GM12878 (cell line): Measurements from ENCODE around the gene ECT2. TPM values are rescaled to one million over a fixed set of nuclear protein-coding genes. Genes with fewer than 3 reads are reported as not detected.

Experiments used
- ATAC-seq: fragments of 200-7000 bp; cut with Tn5 transposase; 3 replicates; pipeline ENCODE4 v1.9.1; 2020; ENCODE audit warnings: mild to moderate bottlenecking, moderate library complexity
- BruUV-seq: library from RNA; stranded (reverse); fragments of 400-500 nt; replicated peaks from 2 replicates; lab custom pipeline; 2021; lab: Mats Ljungman, UMichigan
- CTCF ChIA-PET: fragments of 300-600 bp; sonication (Branson Sonifier 250); formaldehyde crosslinking; extraction: SDS; loops from one replicate; lab custom pipeline; 2021; ENCODE audit warnings: inconsistent platforms; lab: Yijun Ruan, JAX
- POLR2A ChIA-PET: fragments of 350-600 bp; formaldehyde crosslinking; extraction: SDS; loops from one replicate; lab custom pipeline; 2021; ENCODE audit warnings: inconsistent platforms; lab: Charles Lee
- RAD21 ChIA-PET: fragments of 300-600 bp; sonication (Branson Sonifier 250); formaldehyde crosslinking; loops from one replicate; lab custom pipeline; 2023; ENCODE audit warnings: antibody characterized with exemption; ENCODE audit not compliant: unreplicated experiment; lab: Charles Lee
- SMC1A ChIA-PET: fragments of 300-600 bp; sonication (Branson Sonifier 250); formaldehyde crosslinking; loops from one replicate; lab custom pipeline; 2023; ENCODE audit not compliant: unreplicated experiment, uncharacterized antibody; lab: Charles Lee
- DNase-seq: peaks from one replicate; pipeline ENCODE4 v3.0.0-alpha.2; 2011; ENCODE audit warnings: low read depth, low spot score
- FAIRE-seq: peaks from 3 replicates; lab custom pipeline; 2011; peaks lifted over from hg19 to GRCh38; lab: Jason Lieb, UNC
- H2AFZ ChIP-seq: 2 replicates; pipeline ENCODE4 v1.6.0; 2011; ENCODE audit warnings: low read depth, low read length, control low read depth; ENCODE audit not compliant: control insufficient read depth
- H3K27ac ChIP-seq: 2 replicates; pipeline ENCODE4 v1.5.1; 2011; ENCODE audit warnings: control low read depth; ENCODE audit not compliant: control insufficient read depth, insufficient read depth
- H3K27me3 ChIP-seq, 2 experiments: replicated peaks in 1 of 2; 2 replicates each; pipeline versions ENCODE4 v1.6.0 to v1.6.1; 2011; ENCODE audit warnings: low read length in 1 of 2; ENCODE audit not compliant: control insufficient read depth in 2 of 2, insufficient read depth in 2 of 2
- H3K36me3 ChIP-seq, 2 experiments: 2 replicates each; pipeline ENCODE4 v1.5.1; 2011; ENCODE audit warnings: low read length in 1 of 2; ENCODE audit not compliant: control insufficient read depth in 2 of 2, insufficient read depth in 2 of 2
- H3K4me1 ChIP-seq: 2 replicates; pipeline ENCODE4 v1.6.1; 2011; ENCODE audit warnings: mild to moderate bottlenecking, low read length, moderate library complexity, mixed read lengths; ENCODE audit not compliant: control insufficient read depth, insufficient read depth
- H3K4me2 ChIP-seq: 2 replicates; pipeline ENCODE4 v1.6.0; 2011; ENCODE audit warnings: control low read depth; ENCODE audit not compliant: control insufficient read depth, insufficient read depth
- H3K4me3 ChIP-seq: fragments of 200-600 bp; sonication (generic); 2 replicates; pipeline ENCODE4 v1.5.1; 2016
- H3K79me2 ChIP-seq: 2 replicates; pipeline ENCODE4 v1.6.0; 2011; ENCODE audit warnings: low read length; ENCODE audit not compliant: control insufficient read depth, insufficient read depth
- H3K9ac ChIP-seq: 2 replicates; pipeline ENCODE4 v1.8.0; 2011; ENCODE audit warnings: low read length, control low read depth, mixed read lengths; ENCODE audit not compliant: control insufficient read depth, insufficient read depth
- H3K9me3 ChIP-seq: replicated peaks from 3 replicates; pipeline ENCODE4 v1.5.1; 2011; ENCODE audit warnings: mild to moderate bottlenecking, low read length; ENCODE audit not compliant: control insufficient read depth, insufficient read depth
- H4K20me1 ChIP-seq: 2 replicates; pipeline ENCODE4 v1.6.0; 2011; ENCODE audit not compliant: control insufficient read depth, insufficient read depth
- ESRRA ChIP-seq: IDR thresholded peaks from 2 replicates; pipeline ENCODE4 v1.6.1; 2012; ENCODE audit warnings: mild to moderate bottlenecking, low read length, improper control_type of control experiment
- FOXM1 ChIP-seq: IDR thresholded peaks from 2 replicates; pipeline ENCODE4 v1.6.1; 2012; ENCODE audit warnings: low read depth, mild to moderate bottlenecking, inconsistent platforms, low read length, moderate library complexity
- KLF5 ChIP-seq: fragments of 450-650 bp; IDR thresholded peaks from 2 replicates; pipeline ENCODE4 v1.6.1; 2014; ENCODE audit warnings: mild to moderate bottlenecking; ENCODE audit not compliant: partially characterized antibody
- RCOR1 ChIP-seq: conservative IDR thresholded peaks from 2 replicates; pipeline ENCODE4 v1.6.1; 2012; ENCODE audit warnings: low read depth, low read length, improper control_type of control experiment
- RELA ChIP-seq: fragments of 450-650 bp; IDR thresholded peaks from 2 replicates; pipeline ENCODE4 v1.8.0; 2014; ENCODE audit warnings: borderline replicate concordance; ENCODE audit not compliant: partially characterized antibody
- SPI1 ChIP-seq: IDR thresholded peaks from 2 replicates; pipeline ENCODE4 v1.6.1; 2011; ENCODE audit warnings: low read depth, mild to moderate bottlenecking, low read length, moderate library complexity, borderline replicate concordance; ENCODE audit not compliant: insufficient read depth
- USF1 ChIP-seq: IDR thresholded peaks from 2 replicates; pipeline ENCODE4 v1.6.1; 2011; ENCODE audit warnings: borderline replicate concordance, low read depth, mild to moderate bottlenecking, moderate library complexity, mixed read lengths, low read length; ENCODE audit not compliant: insufficient read depth; ENCODE audit errors: extremely low read length
- WGBS: methylation state at CpG from one replicate; pipeline ENCODE4 v1.1.6; 2016; ENCODE audit warnings: low lambda C conversion rate; ENCODE audit not compliant: insufficient replicate concordance, insufficient coverage; ENCODE audit errors: missing lambda C conversion rate; 5-methylcytosine and 5-hydroxymethylcytosine counted together
- in situ Hi-C: fragments of 300-500 bp; cut with MboI; formaldehyde crosslinking; loops from 9 replicates; pipeline ENCODE4 v1.14.3; 2018; ENCODE audit warnings: mixed read lengths
- intact Hi-C: fragments of 100-400 bp; cut with micrococcal nuclease; formaldehyde crosslinking; loops from one replicate; pipeline ENCODE4 v1.14.2; 2022; ENCODE audit not compliant: unreplicated experiment
- polyA plus RNA-seq, 11 experiments: library from polyadenylated mRNA; depleted of rRNA in 4 of 11; unstranded in 6 of 11; stranded (reverse) in 5 of 11; fragments of >200 nt; fragmentation: Nextera tagmentation in 4 of 11; fragmentation: Illumina TruSeq in 1 of 11; extraction: Ambion mirVana in 4 of 11; extraction: Trizol in 1 of 11; gene quantifications; 1 replicate in 1 of 11; 2 replicates in 10 of 11; pipeline versions ENCODE4 v1.2.1 to v1.2.3, GENCODE V29; 2011 to 2016; ENCODE audit warnings: inconsistent platforms in 2 of 11, missing spikeins in 2 of 11, low read depth in 1 of 11
- total RNA-seq, 4 experiments: library from RNA; depleted of rRNA in 3 of 4; stranded (reverse); fragments of >200 nt in 3 of 4; fragmentation: Illumina TruSeq in 1 of 4; extraction: Trizol in 1 of 4; gene quantifications; 2 replicates each; pipeline versions ENCODE4 v1.2.1 to v1.2.3, GENCODE V29; 2013 to 2021
- TF ChIP-seq, protein P1 (sequence below): fragments of 450-650 bp; IDR thresholded peaks from 2 replicates; pipeline ENCODE4 v1.6.1; 2018; ENCODE audit warnings: mild to moderate bottlenecking, low read depth, moderate library complexity; ENCODE audit not compliant: partially characterized antibody

ECT2 gene
- total and polyA plus RNA-seq, 10 of the 15 experiments (the other 5 are each of a cell fraction or from before 2014, with no cell fraction given): 21.5 to 47.8 (median 38.2) TPM

DNA sequence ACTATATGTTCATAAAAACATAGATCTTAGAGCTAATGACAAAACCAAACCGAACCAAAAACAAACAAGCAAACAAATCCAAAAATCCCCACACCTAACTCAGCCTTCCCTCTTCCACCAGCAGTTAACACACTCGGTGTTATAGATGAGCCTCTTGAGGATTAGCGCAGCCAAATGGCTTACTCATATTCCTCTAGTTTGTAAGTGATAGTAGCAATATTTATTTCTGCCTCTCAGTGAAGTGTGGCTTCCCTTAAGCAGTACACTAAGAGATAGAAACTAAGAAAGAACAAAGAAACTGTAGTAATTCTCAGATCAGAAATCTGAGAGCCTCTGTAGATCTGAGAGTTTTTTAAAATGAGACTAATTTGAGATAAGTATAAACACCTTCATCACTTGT, 37.2 kb upstream of the ECT2 start:
- DNase-seq (no peak), ATAC-seq (no peak)
- ChIA-PET SMC1A (interaction anchor here (1.1 to 2.2 kb wide), 4 partner anchors 13 to 42 kb away, joined by 3 to 8 read pairs (median 3); no protein-coding TSS in a partner anchor), RAD21 (interaction anchor here (0.9 kb wide), 1 partner anchor 45 kb away, joined by 3 read pairs; no protein-coding TSS in a partner anchor)
- no peaks in the 10 kb centered on the region for H4K20me1 ChIP-seq
- no TSS peak for BruUV-seq
- H3K27me3 ChIP-seq: no peaks in the 10 kb centered on the region
- H3K79me2 ChIP-seq: no peaks in the 10 kb centered on the region; the same call in 1 of the 2 replicates
- TF ChIP-seq FOXM1: no peak
- TF ChIP-seq KLF5: no peak
- no peak for TF ChIP-seq RELA
- no peak for TF ChIP-seq RCOR1
- no peak for TF ChIP-seq SPI1
- TF ChIP-seq, protein P1, sequence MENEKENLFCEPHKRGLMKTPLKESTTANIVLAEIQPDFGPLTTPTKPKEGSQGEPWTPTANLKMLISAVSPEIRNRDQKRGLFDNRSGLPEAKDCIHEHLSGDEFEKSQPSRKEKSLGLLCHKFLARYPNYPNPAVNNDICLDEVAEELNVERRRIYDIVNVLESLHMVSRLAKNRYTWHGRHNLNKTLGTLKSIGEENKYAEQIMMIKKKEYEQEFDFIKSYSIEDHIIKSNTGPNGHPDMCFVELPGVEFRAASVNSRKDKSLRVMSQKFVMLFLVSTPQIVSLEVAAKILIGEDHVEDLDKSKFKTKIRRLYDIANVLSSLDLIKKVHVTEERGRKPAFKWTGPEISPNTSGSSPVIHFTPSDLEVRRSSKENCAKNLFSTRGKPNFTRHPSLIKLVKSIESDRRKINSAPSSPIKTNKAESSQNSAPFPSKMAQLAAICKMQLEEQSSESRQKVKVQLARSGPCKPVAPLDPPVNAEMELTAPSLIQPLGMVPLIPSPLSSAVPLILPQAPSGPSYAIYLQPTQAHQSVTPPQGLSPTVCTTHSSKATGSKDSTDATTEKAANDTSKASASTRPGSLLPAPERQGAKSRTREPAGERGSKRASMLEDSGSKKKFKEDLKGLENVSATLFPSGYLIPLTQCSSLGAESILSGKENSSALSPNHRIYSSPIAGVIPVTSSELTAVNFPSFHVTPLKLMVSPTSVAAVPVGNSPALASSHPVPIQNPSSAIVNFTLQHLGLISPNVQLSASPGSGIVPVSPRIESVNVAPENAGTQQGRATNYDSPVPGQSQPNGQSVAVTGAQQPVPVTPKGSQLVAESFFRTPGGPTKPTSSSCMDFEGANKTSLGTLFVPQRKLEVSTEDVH: no peak
- no peak for TF ChIP-seq ESRRA
- TF ChIP-seq USF1: no peak
- TF ChIP-seq, all 136 proteins: peak for 0
- 59% methylated on average over 3 of the region's 3 CpGs for WGBS
- in situ Hi-C loops: no loop called here
- ChIA-PET POLR2A (interaction anchor here (0.6 to 0.9 kb wide), 2 partner anchors 13 to 18 kb away, joined by 3 to 4 read pairs; no protein-coding TSS in a partner anchor), CTCF (interaction anchor here (0.5 to 3.0 kb wide), 6 partner anchors 21 to 320 kb away, joined by 3 to 20 read pairs (median 4); partner anchors contain the start of gene ECT2)
- Histone ChIP-seq H3K9ac (no peak overlapping the region), H3K9me3 (no peaks in the 10 kb centered on the region), H2AFZ (no peak overlapping the region), H3K4me2 (no peak overlapping the region), H3K4me1 (no peaks in the 10 kb centered on the region; the same call in 1 of the 2 replicates), H3K27ac (no peak overlapping the region), H3K4me3 (no peak overlapping the region), H3K36me3 (no peaks in the 10 kb centered on the region)
- intact Hi-C loops: no loop called here
- FAIRE-seq: no peak
